Type B pancreatic cell (in vitro differentiated cells): ENCODE results near the gene KCNIP3. TPM values are rescaled to one million over a fixed set of nuclear protein-coding genes. Genes with fewer than 3 reads are reported as not detected.
A peak's percentile ranks its signal among the peaks of the same experiment; 100 is the strongest.

Source experiments
- DNase-seq: peaks from one replicate; pipeline ENCODE4 v3.0.0; 2021; ENCODE audit warnings: mixed read lengths; ENCODE audit not compliant: unreplicated experiment; ENCODE audit errors: extremely low spot score
- H3K27ac Mint-ChIP-seq: 2 replicates; pipeline ENCODE4 v1.8.0; 2021; ENCODE audit warnings: mild to moderate bottlenecking, mixed read lengths
- H3K27me3 Mint-ChIP-seq: 2 replicates; pipeline ENCODE4 v1.8.0; 2021; ENCODE audit warnings: mixed read lengths
- H3K36me3 Mint-ChIP-seq: 2 replicates; pipeline ENCODE4 v1.8.0; 2021; ENCODE audit warnings: mixed read lengths
- H3K4me1 Mint-ChIP-seq: one replicate; pipeline ENCODE4 v1.8.0; 2021; ENCODE audit warnings: mixed read lengths; ENCODE audit not compliant: unreplicated experiment
- H3K4me3 Mint-ChIP-seq: 2 replicates; pipeline ENCODE4 v1.8.0; 2021; ENCODE audit warnings: mild to moderate bottlenecking, mixed read lengths
- H3K9me3 Mint-ChIP-seq: 2 replicates; pipeline ENCODE4 v1.8.0; 2021; ENCODE audit warnings: mixed read lengths
- CTCF ChIP-seq: fragments of 200-600 bp; sonication (generic); conservative IDR thresholded peaks from 2 replicates; pipeline ENCODE4 v1.5.0; 2021; ENCODE audit warnings: antibody characterized with exemption, mild to moderate bottlenecking
- total RNA-seq: library from RNA; stranded (reverse); gene quantifications from 2 replicates; pipeline ENCODE4 v1.2.1, GENCODE V29; 2021; ENCODE audit warnings: low replicate concordance

KCNIP3 gene
- total RNA-seq, 1 donor from 2014 or later: 5.3 TPM

- no peak overlapping the region for H3K27ac Mint-ChIP-seq
- H3K36me3 Mint-ChIP-seq: no peaks in the 10 kb centered on the region
- no peak for TF ChIP-seq CTCF
Measured at GRCh38 chr2:95312543-95313201, 15.5 kb downstream of the KCNIP3 start.

GRCh38 chr2:95313296-95314131 is 16.4 kb downstream of the KCNIP3 start:
- peak overlapping the region; percentile 18 for H3K27ac Mint-ChIP-seq
- H3K4me3 Mint-ChIP-seq: no peak overlapping the region
- H3K4me1 Mint-ChIP-seq: peaks cover 16% of the 10 kb centered on the region
- H3K9me3 Mint-ChIP-seq: no peaks in the 10 kb centered on the region
- no peak for TF ChIP-seq CTCF
- DNase-seq: no peak
- H3K27me3 Mint-ChIP-seq: peaks cover 4% of the 10 kb centered on the region
- no peaks in the 10 kb centered on the region for H3K36me3 Mint-ChIP-seq

More at GRCh38 chr2:95312543-95313201, 15.5 kb downstream of the KCNIP3 start:
- H3K9me3 Mint-ChIP-seq: no peaks in the 10 kb centered on the region
- H3K4me1 Mint-ChIP-seq: peaks cover 16% of the 10 kb centered on the region
- H3K4me3 Mint-ChIP-seq: no peak overlapping the region
- peaks cover 3% of the 10 kb centered on the region for H3K27me3 Mint-ChIP-seq
- DNase-seq: no peak

DNA sequence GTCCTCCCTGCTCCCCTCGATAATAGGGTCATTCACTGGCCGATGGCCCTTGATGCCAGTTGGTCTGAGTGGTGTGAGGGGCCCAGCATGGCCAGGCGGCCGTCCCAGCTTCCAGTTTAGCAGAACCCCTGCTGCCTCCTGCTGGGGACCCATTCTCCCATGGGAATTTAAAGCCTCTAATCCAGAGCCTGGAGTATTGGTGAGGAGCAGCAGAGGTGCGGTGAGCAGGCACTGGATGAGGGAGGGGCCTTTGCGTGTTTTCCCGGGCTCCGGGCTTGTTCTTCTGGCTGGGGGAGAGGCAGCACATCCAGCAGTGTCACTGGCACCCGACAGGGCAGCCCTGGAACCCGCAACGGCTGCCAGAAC is 17.4 kb downstream of the KCNIP3 start:
- no peak for DNase-seq
- Mint-ChIP-seq H3K36me3 (no peaks in the 10 kb centered on the region), H3K9me3 (no peaks in the 10 kb centered on the region), H3K4me3 (no peak overlapping the region), H3K4me1 (peaks cover 16% of the 10 kb centered on the region), H3K27me3 (peaks cover 5% of the 10 kb centered on the region), H3K27ac (peak overlapping the region; percentile 33)
- TF ChIP-seq CTCF: no peak

- Mint-ChIP-seq H3K36me3 (no peaks in the 10 kb centered on the region), H3K4me3 (no peak overlapping the region), H3K9me3 (no peaks in the 10 kb centered on the region), H3K27ac (peak overlapping the region; percentile 33), H3K27me3 (peaks cover 5% of the 10 kb centered on the region), H3K4me1 (peaks cover 16% of the 10 kb centered on the region)
- no peak for DNase-seq
- TF ChIP-seq CTCF: peak; percentile 75
Measured at GRCh38 chr2:95314964-95315611, 17.9 kb downstream of the KCNIP3 start.

DNA sequence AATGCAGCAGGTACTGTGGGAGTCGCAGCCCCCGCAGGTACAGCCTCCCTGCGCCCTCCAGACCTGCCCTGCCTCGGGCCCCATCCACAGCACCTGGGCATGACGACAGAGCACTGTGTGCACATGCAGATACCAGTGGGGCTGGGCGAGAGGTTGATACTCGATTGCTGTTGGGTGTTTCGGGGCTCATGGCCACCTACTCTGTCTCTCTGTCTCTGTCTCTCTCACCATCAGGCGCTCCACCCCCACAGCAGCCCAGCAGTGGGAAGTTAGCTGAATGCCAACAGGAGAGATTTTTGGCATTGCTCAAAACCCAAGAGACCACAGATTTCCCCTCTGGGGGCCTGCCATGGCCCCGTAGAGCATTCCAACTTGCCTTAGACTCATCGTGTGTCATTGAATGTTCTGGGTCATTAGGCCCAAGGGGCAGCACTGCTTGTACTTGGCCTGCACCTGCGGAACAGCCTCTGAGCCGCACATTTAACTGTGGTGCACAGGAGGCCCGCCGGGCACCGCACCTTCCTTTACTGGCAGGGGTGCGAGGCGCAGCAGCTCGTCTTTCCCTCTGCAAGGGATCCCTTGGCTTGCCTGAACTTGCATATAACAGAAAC is 18.8 kb downstream of the KCNIP3 start:
- H3K36me3 Mint-ChIP-seq: no peaks in the 10 kb centered on the region
- H3K9me3 Mint-ChIP-seq: no peaks in the 10 kb centered on the region
- H3K4me1 Mint-ChIP-seq: peaks cover 16% of the 10 kb centered on the region
- no peak overlapping the region for H3K27ac Mint-ChIP-seq
- H3K4me3 Mint-ChIP-seq: no peak overlapping the region
- H3K27me3 Mint-ChIP-seq: peaks cover 5% of the 10 kb centered on the region
- TF ChIP-seq CTCF: no peak
- no peak for DNase-seq
